ENCODE data around the gene KRTAP4-11.

DNA sequence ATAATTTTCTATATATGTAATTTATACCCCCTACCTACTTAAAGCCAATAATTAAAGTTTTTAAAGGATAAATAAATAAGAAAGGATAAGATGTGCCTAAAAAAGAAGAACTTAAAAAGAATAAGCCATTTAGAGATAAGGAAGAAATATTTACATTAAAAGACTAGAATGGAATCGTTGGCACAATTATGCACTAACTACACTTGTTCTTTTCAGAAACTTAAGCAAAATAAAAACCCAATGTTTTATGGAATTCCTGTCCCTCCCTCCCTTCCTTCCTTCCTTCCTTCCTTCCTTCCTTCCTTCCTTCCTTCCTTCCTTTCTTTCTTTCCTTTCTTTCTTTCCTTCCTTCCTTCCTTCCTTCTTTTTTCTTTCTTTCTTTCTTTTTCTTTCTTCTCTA is 26.7 kb upstream of the KRTAP4-11 start:
- TF ChIP-seq, protein P1, sequence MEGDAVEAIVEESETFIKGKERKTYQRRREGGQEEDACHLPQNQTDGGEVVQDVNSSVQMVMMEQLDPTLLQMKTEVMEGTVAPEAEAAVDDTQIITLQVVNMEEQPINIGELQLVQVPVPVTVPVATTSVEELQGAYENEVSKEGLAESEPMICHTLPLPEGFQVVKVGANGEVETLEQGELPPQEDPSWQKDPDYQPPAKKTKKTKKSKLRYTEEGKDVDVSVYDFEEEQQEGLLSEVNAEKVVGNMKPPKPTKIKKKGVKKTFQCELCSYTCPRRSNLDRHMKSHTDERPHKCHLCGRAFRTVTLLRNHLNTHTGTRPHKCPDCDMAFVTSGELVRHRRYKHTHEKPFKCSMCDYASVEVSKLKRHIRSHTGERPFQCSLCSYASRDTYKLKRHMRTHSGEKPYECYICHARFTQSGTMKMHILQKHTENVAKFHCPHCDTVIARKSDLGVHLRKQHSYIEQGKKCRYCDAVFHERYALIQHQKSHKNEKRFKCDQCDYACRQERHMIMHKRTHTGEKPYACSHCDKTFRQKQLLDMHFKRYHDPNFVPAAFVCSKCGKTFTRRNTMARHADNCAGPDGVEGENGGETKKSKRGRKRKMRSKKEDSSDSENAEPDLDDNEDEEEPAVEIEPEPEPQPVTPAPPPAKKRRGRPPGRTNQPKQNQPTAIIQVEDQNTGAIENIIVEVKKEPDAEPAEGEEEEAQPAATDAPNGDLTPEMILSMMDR (conservative IDR thresholded peaks at IDR 0.05; ENCODE audit: low read length) = no peak
- no peak for TF ChIP-seq EZH2phosphoT487 (IDR thresholded peaks at IDR 0.05; ENCODE audit: borderline replicate concordance, low read depth, low read length)
